GM19043 (cell line): Measurements from ENCODE around the gene SLF2.

ENCODE experiments used
- ATAC-seq: cut with Tn5 transposase; IDR thresholded peaks from one replicate; pipeline ENCODE4 v1.9.1; 2021; ENCODE audit warnings: low read depth; ENCODE audit not compliant: unreplicated experiment

Gene SLF2

GRCh38 chr10:101012525-101013364, 100.0 kb downstream of the SLF2 start:
- peak; percentile 61 for ATAC-seq

DNA sequence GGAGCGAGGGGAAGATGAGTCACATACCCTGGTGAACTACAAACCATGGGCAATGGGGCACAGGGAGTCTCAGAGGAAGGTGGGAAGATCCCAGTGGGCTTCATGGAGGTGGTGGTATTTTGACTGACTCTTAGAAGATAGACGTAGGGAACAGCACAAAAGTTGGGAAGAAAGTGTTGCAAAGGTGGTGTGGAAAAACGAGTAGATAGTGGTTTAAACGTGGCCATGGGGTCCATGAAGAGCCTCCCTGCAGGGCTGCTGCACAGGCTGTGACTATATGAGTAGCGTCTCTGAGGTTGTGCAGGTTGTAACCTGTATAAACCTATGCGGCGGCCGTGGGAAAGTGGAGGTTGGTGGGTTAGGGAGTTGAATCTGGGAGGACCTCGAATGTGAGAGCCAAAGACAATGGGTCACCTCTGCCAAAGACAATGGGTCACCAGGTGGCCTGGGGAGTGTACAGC, 100.6 kb downstream of the SLF2 start:
- no peak for ATAC-seq

- no peak for ATAC-seq
Observed at GRCh38 chr10:101014230-101014884, 101.6 kb downstream of the SLF2 start.
